ENCODE data around the gene GNGT2. TPM values are rescaled to one million over a fixed set of nuclear protein-coding genes. Genes with fewer than 3 reads are reported as not detected.

GNGT2 gene
- total RNA-seq, 2 donors from 2014 or later: 24.6 to 27.5 TPM

DNA sequence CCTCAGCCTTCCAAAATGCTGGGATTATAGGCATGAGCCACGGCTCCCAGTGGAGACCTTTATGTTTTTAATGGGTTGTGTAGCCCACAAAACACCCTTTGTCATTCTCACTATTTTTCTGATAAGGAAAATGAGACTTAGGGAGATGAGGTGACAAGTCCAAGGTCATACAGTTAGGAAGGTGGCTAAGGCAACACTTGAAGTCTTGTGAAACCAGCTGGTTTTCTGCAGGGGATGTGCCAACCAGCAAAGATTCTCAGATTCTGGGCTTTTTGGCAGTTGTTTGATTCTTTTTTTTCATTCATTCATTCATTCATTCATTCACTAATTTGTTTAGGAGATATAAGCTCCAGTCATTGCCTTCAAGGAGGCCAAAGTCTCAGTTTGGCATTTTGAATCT is 30.2 kb upstream of the GNGT2 start:
- H3K27me3 Mint-ChIP-seq (ENCODE audit: low read depth): no peaks in the 10 kb centered on the region
- H3K27ac Mint-ChIP-seq: no peak overlapping the region
- H3K4me3 Mint-ChIP-seq: no peak overlapping the region
- DNase-seq (no peak), ATAC-seq (replicated peaks in 1 of 2) (no peak)
- H3K4me1 Mint-ChIP-seq (ENCODE audit: low read depth): no peaks in the 10 kb centered on the region
- no peaks in the 10 kb centered on the region for H3K36me3 Mint-ChIP-seq (ENCODE audit: insufficient read depth in 2 of 2)
- H3K9me3 Mint-ChIP-seq: no peaks in the 10 kb centered on the region

DNA sequence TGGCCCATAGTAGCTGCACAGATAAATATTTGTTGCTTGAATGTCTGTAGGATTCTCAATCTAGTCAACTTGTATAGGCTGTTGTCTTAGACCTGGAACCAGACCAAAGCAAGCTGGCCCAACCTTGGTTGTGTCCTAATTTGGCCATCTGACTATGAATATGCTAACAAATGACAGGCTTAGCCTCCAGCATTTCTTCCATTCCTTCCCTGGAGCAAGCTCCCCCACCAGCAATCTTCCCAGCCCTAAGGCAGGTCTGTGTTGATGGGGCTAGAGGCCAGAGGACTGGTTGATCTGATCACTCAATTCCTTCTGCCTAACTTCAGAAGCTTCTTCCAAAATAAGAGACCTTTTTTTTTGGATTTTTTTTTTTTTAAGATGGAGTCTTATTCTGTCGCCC is 29.6 kb upstream of the GNGT2 start:
- H3K27ac Mint-ChIP-seq: no peak overlapping the region
- no peaks in the 10 kb centered on the region for H3K4me1 Mint-ChIP-seq (ENCODE audit: low read depth)
- no peaks in the 10 kb centered on the region for H3K9me3 Mint-ChIP-seq
- ATAC-seq (replicated peaks in 1 of 2) (no peak), DNase-seq (no peak)
- H3K36me3 Mint-ChIP-seq (ENCODE audit: insufficient read depth in 2 of 2): no peaks in the 10 kb centered on the region
- no peak overlapping the region for H3K4me3 Mint-ChIP-seq
- no peaks in the 10 kb centered on the region for H3K27me3 Mint-ChIP-seq (ENCODE audit: low read depth)

DNA sequence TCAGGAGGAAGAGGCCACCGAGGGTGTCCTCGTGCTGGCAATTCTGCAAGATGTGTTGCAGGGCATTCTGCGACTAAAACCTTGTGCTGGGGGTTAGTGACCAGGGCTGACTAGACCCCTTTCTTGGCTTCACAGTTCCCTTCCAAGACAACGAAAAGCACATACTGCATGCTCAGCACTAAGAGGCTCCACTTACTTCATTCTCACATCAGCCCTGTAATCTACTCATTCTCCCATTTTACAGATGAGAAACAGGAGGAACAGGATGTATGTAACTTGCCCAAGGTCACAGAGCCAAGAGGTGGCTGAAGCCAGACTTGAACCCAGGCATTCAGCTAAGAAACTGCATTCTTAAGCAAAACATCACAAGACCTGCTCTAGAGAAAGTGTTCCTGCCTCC is 25.5 kb upstream of the GNGT2 start:
- H3K4me1 Mint-ChIP-seq (ENCODE audit: low read depth): peaks cover 9% of the 10 kb centered on the region

DNA sequence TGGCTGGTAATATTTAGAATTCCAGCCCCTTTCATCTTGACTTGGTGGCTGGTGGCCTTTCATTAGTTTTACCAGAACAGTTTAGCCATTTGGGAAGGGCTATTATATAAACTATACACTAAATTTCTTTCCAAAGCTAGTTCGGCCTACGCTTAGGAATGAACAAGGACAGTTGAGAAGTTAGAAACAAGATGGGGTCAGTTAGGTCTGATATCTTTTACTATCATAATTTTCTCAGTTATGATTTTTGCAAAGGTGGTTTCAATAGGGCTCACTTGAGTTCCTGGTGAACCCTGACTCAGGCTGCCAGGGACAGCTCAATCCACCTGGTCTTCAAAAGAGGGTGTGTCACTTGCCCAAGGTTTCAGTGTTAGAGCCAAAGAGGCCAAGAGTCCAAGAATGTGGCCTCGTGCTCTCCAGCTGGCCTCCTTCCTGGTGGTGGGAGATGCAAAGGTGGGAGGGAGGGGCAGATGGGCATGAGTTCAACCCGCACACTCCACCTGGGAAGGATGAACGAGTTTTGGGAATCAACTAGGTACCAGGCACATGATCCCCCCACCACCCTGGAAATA is 24.2 kb upstream of the GNGT2 start:
- no peak overlapping the region for H3K27ac Mint-ChIP-seq
- H3K4me1 Mint-ChIP-seq (ENCODE audit: low read depth): peaks cover 12% of the 10 kb centered on the region
- DNase-seq (no peak), ATAC-seq (replicated peaks in 1 of 2) (no peak)
- H3K9me3 Mint-ChIP-seq: no peaks in the 10 kb centered on the region
- H3K27me3 Mint-ChIP-seq (ENCODE audit: low read depth): peaks cover 22% of the 10 kb centered on the region
- no peaks in the 10 kb centered on the region for H3K36me3 Mint-ChIP-seq (ENCODE audit: insufficient read depth in 2 of 2)
- no peak overlapping the region for H3K4me3 Mint-ChIP-seq

More for the DNA sequence above, 25.5 kb upstream of the GNGT2 start:
- no peak overlapping the region for H3K27ac Mint-ChIP-seq
- no peak overlapping the region for H3K4me3 Mint-ChIP-seq
- H3K9me3 Mint-ChIP-seq: no peaks in the 10 kb centered on the region
- no peaks in the 10 kb centered on the region for H3K36me3 Mint-ChIP-seq (ENCODE audit: insufficient read depth in 2 of 2)
- H3K27me3 Mint-ChIP-seq (ENCODE audit: low read depth): peaks cover 18% of the 10 kb centered on the region
- ATAC-seq (replicated peaks in 1 of 2) (no peak), DNase-seq (no peak)

DNA sequence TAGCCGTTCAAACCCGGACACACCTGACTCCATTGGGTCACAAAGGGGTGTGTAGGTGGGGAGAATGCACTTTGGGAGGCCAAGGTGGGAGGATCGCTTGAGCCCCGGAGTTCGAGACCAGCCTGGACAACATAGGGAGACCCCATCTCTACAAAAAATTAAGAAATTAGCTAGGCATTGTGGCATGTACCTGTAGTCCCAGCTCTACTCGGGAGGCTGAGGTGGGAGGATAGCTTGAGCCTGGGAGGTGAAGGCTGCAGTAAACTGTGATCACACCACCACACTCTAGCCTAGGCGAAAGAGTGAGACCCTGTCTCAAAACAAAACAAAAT is 21.2 kb upstream of the GNGT2 start:
- DNase-seq: no peak

DNA sequence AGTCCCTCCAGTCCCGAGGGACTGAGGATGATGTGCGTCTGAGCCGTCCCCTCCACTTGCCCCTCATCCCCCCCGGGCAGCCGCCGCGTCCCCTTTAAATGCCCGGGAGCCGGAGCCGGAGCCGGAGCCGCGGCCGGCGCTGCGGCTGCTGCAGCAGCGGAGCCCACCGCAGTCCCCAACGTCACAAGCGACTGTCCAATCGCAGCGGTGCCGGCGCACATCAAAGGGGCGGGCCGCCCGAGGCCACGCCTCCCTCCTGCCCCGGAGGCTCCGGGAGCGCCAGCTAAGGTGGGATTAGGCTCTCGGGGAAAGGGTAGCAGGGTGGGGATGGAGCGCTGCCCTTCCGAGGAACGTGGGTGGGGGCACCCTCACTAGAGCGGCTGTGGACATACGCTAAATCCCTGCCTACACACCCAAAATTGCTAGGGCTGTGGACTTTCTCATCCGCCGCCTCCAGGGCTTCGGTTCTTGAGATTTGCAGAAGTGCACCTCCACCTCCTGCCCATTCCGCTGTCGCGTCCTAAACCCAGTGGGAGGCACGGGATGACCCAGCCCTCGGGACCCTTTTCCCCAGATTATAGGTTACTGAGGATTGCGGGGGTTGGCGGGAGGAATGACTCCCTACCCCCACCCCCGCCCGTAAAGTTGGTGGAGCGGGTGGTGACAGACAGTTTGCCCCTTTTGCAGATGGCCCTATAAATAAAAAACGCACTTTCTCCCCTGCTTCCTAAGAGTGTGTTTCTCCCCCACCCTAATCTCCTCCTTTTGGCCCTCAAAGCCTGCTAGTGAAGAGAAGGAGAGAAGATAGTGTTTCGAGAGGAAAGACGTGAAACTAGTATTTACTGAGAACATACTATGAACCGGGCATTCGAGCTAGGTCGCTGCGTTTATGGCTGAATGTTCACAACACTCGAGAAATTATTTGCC is 20.5 kb upstream of the GNGT2 start, which contains the start of gene PHOSPHO1:
PHOSPHO1 (minus strand) TSS at position 152 of the 927 bp plus-strand sequence. CDS start 4,096 bp downstream, outside the sequence.
- H3K36me3 Mint-ChIP-seq (ENCODE audit: insufficient read depth in 2 of 2): no peaks in the 10 kb centered on the region
- DNase-seq (peak; percentile 89 to 91), ATAC-seq (replicated peaks in 1 of 2) (peak; percentile 93 to 95)
- H3K4me3 Mint-ChIP-seq: peak within 1 kb of the TSS; percentile 80 to 87
- H3K27ac Mint-ChIP-seq: no peak within 1 kb of the TSS
- peaks cover 22% of the 10 kb centered on the region for H3K4me1 Mint-ChIP-seq (ENCODE audit: low read depth)
- H3K27me3 Mint-ChIP-seq (ENCODE audit: low read depth): peaks cover 48% of the 10 kb centered on the region
- no peaks in the 10 kb centered on the region for H3K9me3 Mint-ChIP-seq

More for the DNA sequence above, 21.2 kb upstream of the GNGT2 start:
- Mint-ChIP-seq H3K36me3 (ENCODE audit: insufficient read depth in 2 of 2) (no peaks in the 10 kb centered on the region), H3K4me1 (ENCODE audit: low read depth) (peaks cover 22% of the 10 kb centered on the region), H3K4me3 (peak overlapping the region; percentile 80 to 87), H3K9me3 (no peaks in the 10 kb centered on the region), H3K27me3 (ENCODE audit: low read depth) (peaks cover 43% of the 10 kb centered on the region), H3K27ac (no peak overlapping the region)
- ATAC-seq (replicated peaks in 1 of 2): no peak

DNA sequence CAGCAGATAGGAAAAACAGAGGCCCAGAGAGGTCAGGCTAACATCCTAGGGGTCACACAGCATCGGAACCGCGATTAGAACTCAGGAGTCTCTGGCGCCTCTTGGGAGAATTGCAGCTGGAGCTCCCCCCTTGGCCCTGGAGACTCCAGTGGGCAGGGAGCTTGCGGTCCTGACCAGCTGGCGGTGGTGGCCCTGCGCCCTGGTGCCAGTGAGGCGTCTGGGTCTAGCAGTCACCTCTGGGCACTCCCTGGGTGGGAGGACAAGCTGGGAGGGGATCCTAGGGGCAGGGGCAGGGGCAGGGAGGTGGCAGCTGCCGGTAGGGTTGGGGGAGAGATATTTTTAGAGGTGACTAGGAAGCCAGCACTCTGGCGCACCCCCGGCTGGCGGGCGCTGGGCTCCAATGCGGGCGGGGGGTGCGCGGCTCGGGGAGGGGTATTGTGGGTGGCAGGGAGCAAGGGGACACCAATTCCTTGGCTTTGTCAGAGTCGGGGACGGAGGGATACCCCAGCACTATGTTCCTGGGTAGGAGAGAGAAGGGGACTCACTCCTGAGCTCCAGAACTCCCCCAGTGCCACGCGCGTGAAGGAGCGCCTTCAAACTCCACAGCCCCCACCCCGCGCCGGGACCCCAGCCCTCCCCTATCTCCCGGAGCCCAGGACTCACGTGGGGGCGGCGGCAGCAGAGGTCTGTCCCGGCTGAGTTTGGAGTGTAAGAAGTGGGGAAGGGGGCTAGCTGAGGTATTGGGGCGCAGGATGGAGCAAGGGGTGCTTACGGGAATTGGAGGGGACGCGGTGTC is 19.6 kb upstream of the GNGT2 start:
- H3K4me3 Mint-ChIP-seq: peak overlapping the region; percentile 80 to 87
- peaks cover 55% of the 10 kb centered on the region for H3K27me3 Mint-ChIP-seq (ENCODE audit: low read depth)
- H3K36me3 Mint-ChIP-seq (ENCODE audit: insufficient read depth in 2 of 2): no peaks in the 10 kb centered on the region
- H3K27ac Mint-ChIP-seq: no peak overlapping the region
- DNase-seq (no peak), ATAC-seq (replicated peaks in 1 of 2) (peak in 1 of 2 donors; percentile 4)
- no peaks in the 10 kb centered on the region for H3K9me3 Mint-ChIP-seq
- peaks cover 22% of the 10 kb centered on the region for H3K4me1 Mint-ChIP-seq (ENCODE audit: low read depth)

DNA sequence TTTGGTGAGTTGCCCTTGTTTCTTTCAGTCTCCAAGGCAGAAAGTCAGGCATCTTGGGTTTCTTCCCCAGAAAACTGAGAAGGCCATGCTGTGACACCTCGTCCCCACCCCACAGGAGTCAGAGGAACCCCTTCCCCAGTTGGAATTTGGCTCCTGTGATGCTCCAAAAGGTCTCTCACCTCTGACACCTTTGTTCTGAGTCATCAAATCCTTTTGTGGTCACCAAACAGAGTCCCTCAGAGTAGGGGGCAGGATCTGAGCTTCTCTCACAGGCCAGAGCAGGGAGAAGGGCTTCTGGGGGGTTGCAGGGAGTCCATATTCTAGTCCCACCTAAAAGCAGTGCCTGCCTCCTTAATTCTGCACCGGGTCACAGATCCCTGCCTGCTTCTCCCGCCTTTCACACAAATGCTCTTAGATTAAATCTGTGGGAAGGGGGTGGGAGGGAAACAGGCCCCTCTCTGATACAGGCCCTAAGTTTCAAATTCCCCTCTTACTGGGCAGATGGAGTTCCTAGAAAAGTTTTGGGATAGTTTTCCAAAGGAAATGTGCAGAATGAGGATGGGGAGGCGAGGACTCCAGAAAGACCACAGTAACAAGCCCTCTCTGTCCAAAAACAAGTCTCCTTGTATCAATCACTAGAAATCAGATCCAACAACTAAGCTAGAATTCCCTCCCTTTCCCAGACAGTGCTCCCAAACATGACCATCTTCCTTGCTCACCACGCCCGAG is 18.9 kb upstream of the GNGT2 start:
- peaks cover 28% of the 10 kb centered on the region for H3K4me1 Mint-ChIP-seq (ENCODE audit: low read depth)
- H3K9me3 Mint-ChIP-seq: no peaks in the 10 kb centered on the region
- ATAC-seq (replicated peaks in 1 of 2): no peak
- DNase-seq: no peak
- H3K27me3 Mint-ChIP-seq (ENCODE audit: low read depth): peaks cover 61% of the 10 kb centered on the region
- H3K36me3 Mint-ChIP-seq (ENCODE audit: insufficient read depth in 2 of 2): no peaks in the 10 kb centered on the region
- H3K4me3 Mint-ChIP-seq: peak overlapping the region; percentile 80 to 87
- H3K27ac Mint-ChIP-seq: peak overlapping the region; percentile 28

DNA sequence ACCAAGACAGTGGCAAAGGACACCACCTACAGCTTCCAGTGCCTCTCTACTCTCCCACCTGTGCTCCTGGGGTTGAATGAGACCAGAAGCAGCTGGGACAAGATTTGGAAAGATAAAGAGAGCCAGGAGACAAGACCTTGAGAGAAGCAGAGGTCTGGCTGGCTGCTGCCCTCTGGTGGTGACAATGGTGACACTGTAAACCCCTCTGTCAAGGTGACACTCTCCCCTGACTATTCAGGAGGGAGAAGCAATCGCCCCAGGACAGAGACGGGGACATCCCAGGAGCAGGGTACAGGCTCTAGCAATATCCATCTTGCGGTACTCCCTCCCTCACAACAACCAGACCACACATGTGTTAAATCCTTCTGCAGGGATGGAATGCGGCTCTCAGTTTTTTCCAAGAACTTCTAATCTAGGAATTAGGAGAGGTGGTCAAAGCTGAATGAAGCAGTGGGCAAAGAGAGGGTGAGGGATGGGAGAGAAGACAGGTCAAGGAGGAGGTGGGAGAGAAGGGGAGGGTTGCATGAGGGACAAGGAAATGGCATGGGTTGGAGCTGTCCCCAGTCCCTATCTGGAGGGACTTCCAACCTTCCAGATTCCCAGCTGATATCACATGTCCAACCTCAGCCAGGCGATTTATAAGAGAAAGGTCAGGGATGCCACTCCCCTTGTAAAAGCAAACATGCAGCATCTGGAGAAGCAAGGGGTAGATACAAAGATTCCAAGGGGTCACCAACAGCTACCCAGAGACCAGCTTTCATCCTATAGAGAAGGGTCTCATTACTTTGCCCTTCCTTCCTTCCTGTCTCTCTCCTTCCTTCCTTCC is 17.3 kb upstream of the GNGT2 start:
- Mint-ChIP-seq H3K9me3 (no peaks in the 10 kb centered on the region), H3K4me3 (no peak overlapping the region), H3K27ac (no peak overlapping the region), H3K36me3 (ENCODE audit: insufficient read depth in 2 of 2) (no peaks in the 10 kb centered on the region), H3K27me3 (ENCODE audit: low read depth) (peaks cover 55% of the 10 kb centered on the region), H3K4me1 (ENCODE audit: low read depth) (peaks cover 39% of the 10 kb centered on the region)
- peak; percentile 80 to 81 for DNase-seq
- peak; percentile 46 to 47 for ATAC-seq (replicated peaks in 1 of 2)

DNA sequence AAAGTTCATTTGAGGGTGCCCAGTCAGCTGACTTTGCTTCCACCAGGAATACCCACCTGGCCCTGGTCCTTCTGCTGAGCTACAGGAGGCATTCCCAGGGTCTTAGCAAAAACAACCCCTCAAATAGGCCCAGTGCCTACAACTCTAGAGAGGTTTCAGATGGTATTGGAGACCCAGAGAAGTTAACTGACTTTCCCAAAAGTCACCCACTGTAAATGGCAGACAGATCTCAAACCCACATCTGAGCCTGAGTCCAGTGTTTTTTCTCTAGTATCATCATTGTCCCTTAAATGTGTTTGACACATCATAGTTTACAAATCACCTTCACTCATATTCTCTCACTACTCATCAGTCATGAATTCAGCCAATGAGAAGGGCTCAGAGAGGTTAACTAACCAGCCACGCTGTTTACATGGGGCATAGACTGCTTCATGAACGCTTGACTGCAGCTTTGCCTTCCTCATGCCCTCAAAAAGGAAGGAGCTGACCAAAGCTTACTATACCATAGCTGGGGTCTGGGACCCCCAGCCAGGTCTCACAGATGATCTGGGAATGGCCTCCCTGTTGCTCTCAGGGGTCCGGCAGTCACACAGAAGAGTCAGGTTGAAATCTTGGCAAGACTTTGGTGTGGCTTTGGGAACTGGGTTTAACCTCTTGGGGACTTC is 16.5 kb upstream of the GNGT2 start:
- no peak overlapping the region for H3K27ac Mint-ChIP-seq
- no peaks in the 10 kb centered on the region for H3K9me3 Mint-ChIP-seq
- peaks cover 52% of the 10 kb centered on the region for H3K27me3 Mint-ChIP-seq (ENCODE audit: low read depth)
- peaks cover 42% of the 10 kb centered on the region for H3K4me1 Mint-ChIP-seq (ENCODE audit: low read depth)
- no peak overlapping the region for H3K4me3 Mint-ChIP-seq
- ATAC-seq (replicated peaks in 1 of 2) (no peak), DNase-seq (no peak)
- H3K36me3 Mint-ChIP-seq (ENCODE audit: insufficient read depth in 2 of 2): no peaks in the 10 kb centered on the region

DNA sequence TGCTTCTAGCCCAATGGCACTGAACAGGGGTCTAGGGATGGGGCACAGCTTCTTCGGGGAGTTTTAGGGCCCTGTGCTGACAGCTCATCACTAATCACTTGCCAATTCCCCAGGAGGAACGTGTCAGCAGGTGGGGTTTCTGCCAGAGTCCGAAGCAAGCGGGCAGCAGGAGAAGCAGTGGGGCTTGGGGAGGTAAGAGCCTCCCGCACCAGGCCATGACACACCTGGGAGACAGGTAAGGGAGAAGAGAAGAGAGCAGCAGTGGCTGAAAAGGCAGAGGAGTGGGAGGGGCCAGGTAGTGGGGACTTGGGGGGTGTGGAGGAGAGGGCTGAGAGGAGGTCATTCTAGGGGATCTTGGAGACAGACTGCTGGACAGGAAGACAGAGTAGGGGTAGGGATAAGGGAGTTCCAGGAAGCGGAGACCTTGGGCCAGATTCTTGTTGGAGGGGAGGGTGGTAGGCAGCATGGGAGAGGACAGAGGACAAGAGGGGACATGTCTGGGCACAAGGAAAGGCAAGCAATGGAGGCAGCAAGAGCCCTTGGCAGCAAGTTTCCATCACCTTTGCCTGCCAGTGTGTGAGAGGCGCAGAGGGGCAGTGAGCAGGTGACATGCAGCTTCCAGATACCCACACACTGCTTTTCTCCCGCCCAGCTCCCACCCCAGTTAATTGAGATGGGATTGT is 15.3 kb upstream of the GNGT2 start:
- H3K36me3 Mint-ChIP-seq (ENCODE audit: insufficient read depth in 2 of 2): no peaks in the 10 kb centered on the region
- no peak overlapping the region for H3K4me3 Mint-ChIP-seq
- H3K27ac Mint-ChIP-seq: no peak overlapping the region
- no peak for DNase-seq
- H3K27me3 Mint-ChIP-seq (ENCODE audit: low read depth): peaks cover 42% of the 10 kb centered on the region
- H3K9me3 Mint-ChIP-seq: no peaks in the 10 kb centered on the region
- ATAC-seq (replicated peaks in 1 of 2): no peak
- peaks cover 36% of the 10 kb centered on the region for H3K4me1 Mint-ChIP-seq (ENCODE audit: low read depth)

Measured in activated T-cell treated with anti-CD3 and anti-CD28 coated beads, Interleukin-2, amount 50 U/mL, for 72 hours (primary cell).